Endometrial microvascular endothelial cells (primary cell): ENCODE measurements around the gene TBC1D22A. TPM values are rescaled to one million over a fixed set of nuclear protein-coding genes. Genes with fewer than 3 reads are reported as not detected.
"Not testable (repeated sequence)": the region's sequence is repeated elsewhere in the genome, so short reads cannot be mapped to it uniquely, and the experiment has no call there.

Experiments
- in situ Hi-C: cut with HindIII; loops from 2 replicates; pipeline ENCODE4 v1.10.0; 2017; ENCODE audit warnings: low sequenced_read_pairs, low pct_unique_long_range_greater_than_20kb; ENCODE audit errors: inconsistent ontology term
- total RNA-seq: library from RNA; depleted of rRNA; stranded (reverse); fragments of >200 nt; gene quantifications from one replicate; pipeline ENCODE4 v1.2.3, GENCODE V29; 2015; ENCODE audit errors: inconsistent ontology term

TBC1D22A gene
- total RNA-seq, 1 donor from 2014 or later = 20.0 TPM

GRCh38 chr22:47047321-47048122, 285.1 kb downstream of the TBC1D22A start:
- in situ Hi-C loops = no loop called here

GRCh38 chr22:47048123-47049077, 285.9 kb downstream of the TBC1D22A start:
- in situ Hi-C loops = no loop called here

- in situ Hi-C loops = no loop called here
These were observed 286.7 kb downstream of the TBC1D22A start for GRCh38 chr22:47049078-47049624.

- in situ Hi-C loops = not testable (repeated sequence)
These were observed 287.4 kb downstream of the TBC1D22A start for GRCh38 chr22:47049736-47050400.

GRCh38 chr22:47050401-47051051, 288.1 kb downstream of the TBC1D22A start:
- in situ Hi-C loops = no loop called here

GRCh38 chr22:47051441-47052071, 289.1 kb downstream of the TBC1D22A start:
- in situ Hi-C loops = no loop called here

GRCh38 chr22:47052236-47053012, 290.0 kb downstream of the TBC1D22A start:
- in situ Hi-C loops = no loop called here

GRCh38 chr22:47053013-47053725, 290.7 kb downstream of the TBC1D22A start:
- in situ Hi-C loops = no loop called here

- in situ Hi-C loops = no loop called here
These were observed 291.3 kb downstream of the TBC1D22A start for GRCh38 chr22:47053726-47054141.

- in situ Hi-C loops = no loop called here
These were observed 292.0 kb downstream of the TBC1D22A start for GRCh38 chr22:47054231-47055072.

GRCh38 chr22:47055073-47055355, 292.6 kb downstream of the TBC1D22A start:
- in situ Hi-C loops = no loop called here

- in situ Hi-C loops = no loop called here
These were observed 293.0 kb downstream of the TBC1D22A start for GRCh38 chr22:47055461-47055860.

- in situ Hi-C loops = no loop called here
These were observed 293.5 kb downstream of the TBC1D22A start for GRCh38 chr22:47055921-47056320.

GRCh38 chr22:47056361-47056760, 293.9 kb downstream of the TBC1D22A start:
- in situ Hi-C loops = no loop called here

GRCh38 chr22:47056776-47057470, 294.5 kb downstream of the TBC1D22A start:
- in situ Hi-C loops = no loop called here
